ENCODE measurements around the gene INSYN1.

Gene INSYN1

GRCh38 chr15:73786538-73786937, 33.4 kb upstream of the INSYN1 start:
- TF ChIP-seq FOXM1 (IDR thresholded peaks at IDR 0.05; ENCODE audit: borderline replicate concordance, low read depth) (no peak), TEAD4 (IDR thresholded peaks at IDR 0.05) (no peak), YY1 (IDR thresholded peaks at IDR 0.05; ENCODE audit: low read depth) (no peak), EP300 (IDR thresholded peaks at IDR 0.05; ENCODE audit: borderline replicate concordance) (no peak), CEBPB (IDR thresholded peaks at IDR 0.05) (no peak), EGR1 (IDR thresholded peaks at IDR 0.05) (no peak), CREB1 (IDR thresholded peaks at IDR 0.05; ENCODE audit: low read depth) (no peak), NFIC (IDR thresholded peaks at IDR 0.05) (no peak), MAX (IDR thresholded peaks at IDR 0.05) (no peak), ZBTB7A (IDR thresholded peaks at IDR 0.05; ENCODE audit: low read depth) (no peak), REST (IDR thresholded peaks at IDR 0.05; ENCODE audit: low read depth) (no peak), TCF12 (IDR thresholded peaks at IDR 0.05; ENCODE audit: low read depth) (no peak), TAF1 (IDR thresholded peaks at IDR 0.05; ENCODE audit: low read depth) (no peak)

- TF ChIP-seq TCF12 (IDR thresholded peaks at IDR 0.05; ENCODE audit: low read depth) (no peak), NFIC (IDR thresholded peaks at IDR 0.05) (no peak), EP300 (IDR thresholded peaks at IDR 0.05; ENCODE audit: borderline replicate concordance) (no peak), ZBTB7A (IDR thresholded peaks at IDR 0.05; ENCODE audit: low read depth) (no peak), CREB1 (IDR thresholded peaks at IDR 0.05; ENCODE audit: low read depth) (no peak), EGR1 (IDR thresholded peaks at IDR 0.05) (no peak), FOXM1 (IDR thresholded peaks at IDR 0.05; ENCODE audit: borderline replicate concordance, low read depth) (no peak), MAX (IDR thresholded peaks at IDR 0.05) (no peak), YY1 (IDR thresholded peaks at IDR 0.05; ENCODE audit: low read depth) (no peak), CEBPB (IDR thresholded peaks at IDR 0.05) (no peak), RAD21 (IDR thresholded peaks at IDR 0.05; ENCODE audit: low read depth) (no peak), USF1 (IDR thresholded peaks at IDR 0.05) (no peak), REST (IDR thresholded peaks at IDR 0.05; ENCODE audit: low read depth) (no peak), TAF1 (IDR thresholded peaks at IDR 0.05; ENCODE audit: low read depth) (no peak), TEAD4 (IDR thresholded peaks at IDR 0.05) (no peak)
Measured at GRCh38 chr15:73784291-73784690, 31.1 kb upstream of the INSYN1 start.

GRCh38 chr15:73782344-73782959, 29.3 kb upstream of the INSYN1 start:
- no peak for TF ChIP-seq CREB1 (IDR thresholded peaks at IDR 0.05; ENCODE audit: low read depth)
- TF ChIP-seq TCF12 (IDR thresholded peaks at IDR 0.05; ENCODE audit: low read depth): no peak
- no peak for TF ChIP-seq TAF1 (IDR thresholded peaks at IDR 0.05; ENCODE audit: low read depth)
- TF ChIP-seq EP300 (IDR thresholded peaks at IDR 0.05; ENCODE audit: borderline replicate concordance): no peak
- no peak for TF ChIP-seq ZBTB7A (IDR thresholded peaks at IDR 0.05; ENCODE audit: low read depth)
- no peak for TF ChIP-seq TEAD4 (IDR thresholded peaks at IDR 0.05)
- TF ChIP-seq YY1 (IDR thresholded peaks at IDR 0.05; ENCODE audit: low read depth): no peak
- no peak for TF ChIP-seq EGR1 (IDR thresholded peaks at IDR 0.05)
- TF ChIP-seq NFIC (IDR thresholded peaks at IDR 0.05): no peak
- TF ChIP-seq REST (IDR thresholded peaks at IDR 0.05; ENCODE audit: low read depth): no peak
- no peak for TF ChIP-seq CEBPB (IDR thresholded peaks at IDR 0.05)
- TF ChIP-seq USF1 (IDR thresholded peaks at IDR 0.05): no peak
- TF ChIP-seq RAD21 (IDR thresholded peaks at IDR 0.05; ENCODE audit: low read depth): no peak
- no peak for TF ChIP-seq MAX (IDR thresholded peaks at IDR 0.05)
- TF ChIP-seq FOXM1 (IDR thresholded peaks at IDR 0.05; ENCODE audit: borderline replicate concordance, low read depth): no peak
